HCT116 (cell line): Measurements from ENCODE around the gene NR1H4.

Experiments used
- CTCF ChIP-seq, 3 experiments: fragments of 200-600 bp in 1 of 3; sonication (generic) in 1 of 3; IDR thresholded peaks in 2 of 3; conservative IDR thresholded peaks in 1 of 3; 2 replicates each; pipeline ENCODE4 v1.5.1; 2012 to 2017; ENCODE audit warnings: low read depth in 2 of 3, low read length in 2 of 3, antibody characterized with exemption in 1 of 3, borderline replicate concordance in 1 of 3, control low read depth in 1 of 3, mild to moderate bottlenecking in 1 of 3, mixed read lengths in 1 of 3, mixed run types in 1 of 3, moderate library complexity in 1 of 3; ENCODE audit not compliant: insufficient read depth in 1 of 3
- POLR2A ChIP-seq: IDR thresholded peaks from 2 replicates; pipeline ENCODE4 v1.7.0; 2011; ENCODE audit warnings: borderline replicate concordance; ENCODE audit not compliant: insufficient read depth, insufficient read length; ENCODE audit errors: extremely low read depth
- POLR2AphosphoS5 ChIP-seq: IDR thresholded peaks from 2 replicates; pipeline ENCODE4 v1.6.1; 2011; ENCODE audit warnings: mild to moderate bottlenecking, low read depth, low read length, moderate library complexity
- REST ChIP-seq: IDR thresholded peaks from 2 replicates; pipeline ENCODE4 v1.6.1; 2012; ENCODE audit warnings: low read depth
- YY1 ChIP-seq: IDR thresholded peaks from 2 replicates; pipeline ENCODE4 v1.6.1; 2011; ENCODE audit warnings: low read length, low read depth, moderate library complexity, mild to moderate bottlenecking; ENCODE audit not compliant: insufficient replicate concordance; ENCODE audit errors: extremely low read depth
- TF ChIP-seq, protein P1 (sequence below): IDR thresholded peaks from 2 replicates; pipeline ENCODE4 v1.6.1; 2012

DNA sequence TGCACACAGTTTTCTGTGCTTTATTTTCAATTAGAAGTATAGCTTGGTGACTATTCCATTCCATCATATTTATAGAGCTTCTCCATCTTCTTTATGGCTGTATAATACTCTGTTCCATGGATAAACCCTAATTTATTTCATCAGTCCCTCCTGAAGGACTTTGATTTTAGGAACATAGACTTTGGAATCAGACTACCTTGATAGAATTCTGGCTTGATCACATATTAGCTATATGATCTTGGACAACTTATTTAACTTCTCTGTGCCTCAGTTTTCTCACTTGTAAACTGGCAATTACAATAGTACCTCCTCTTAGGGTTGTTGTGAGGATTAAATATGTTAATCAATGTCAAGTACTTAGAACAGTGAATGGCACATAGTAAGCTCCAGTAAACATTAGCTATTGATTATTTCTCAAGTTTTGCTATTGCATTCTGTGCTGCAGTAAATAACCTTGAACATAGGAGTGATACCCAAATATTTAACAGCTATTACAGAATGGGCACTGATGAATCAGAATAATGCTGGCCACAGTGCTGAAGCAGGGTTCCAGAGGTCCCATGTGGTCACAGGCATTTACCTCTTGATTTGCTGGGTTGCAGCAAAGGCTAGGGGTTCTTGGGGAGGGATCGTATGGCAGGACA is 12.2 kb upstream of the NR1H4 start:
- TF ChIP-seq YY1 (no peak), POLR2AphosphoS5 (no peak), POLR2A (no peak), CTCF (IDR thresholded peaks at IDR 0.05 in 2 of 3, conservative IDR thresholded peaks at IDR 0.05 in 1 of 3; ENCODE audit: borderline replicate concordance in 1 of 3, insufficient read depth in 1 of 3, low read depth in 2 of 3, low read length in 2 of 3) (no peak), REST (no peak)
- TF ChIP-seq, protein P1, sequence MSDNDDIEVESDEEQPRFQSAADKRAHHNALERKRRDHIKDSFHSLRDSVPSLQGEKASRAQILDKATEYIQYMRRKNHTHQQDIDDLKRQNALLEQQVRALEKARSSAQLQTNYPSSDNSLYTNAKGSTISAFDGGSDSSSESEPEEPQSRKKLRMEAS: no peak
